Measurements from ENCODE around the gene LAPTM5. TPM values are rescaled to one million over a fixed set of nuclear protein-coding genes. Genes with fewer than 3 reads are reported as not detected.
"Not testable (repeated sequence)": the region's sequence is repeated elsewhere in the genome, so short reads cannot be mapped to it uniquely, and the experiment has no call there.

Gene LAPTM5
- total RNA-seq, 1 experiment from 2014 or later: not detected

GRCh38 chr1:30688920-30689794 lies 68.4 kb downstream of the LAPTM5 start:
- no peak overlapping the region for H3K27ac ChIP-seq (ENCODE audit: low read length)
- H2AFZ ChIP-seq (ENCODE audit: low read length): no peak overlapping the region
- no peaks in the 10 kb centered on the region for H3K9me3 ChIP-seq (ENCODE audit: low read length)
- peaks cover 30% of the 10 kb centered on the region for H3K27me3 ChIP-seq (ENCODE audit: low read length)
- intact Hi-C loops (cut with micrococcal nuclease): no loop called here
- TF ChIP-seq EZH2 (IDR thresholded peaks at IDR 0.05; ENCODE audit: low read length, unreplicated experiment) (no peak), EZH2phosphoT487 (IDR thresholded peaks at IDR 0.05; ENCODE audit: borderline replicate concordance, low read length) (no peak), CTCF (conservative IDR thresholded peaks at IDR 0.05; ENCODE audit: low read depth, low read length) (no peak)
- no peak overlapping the region for H3K4me2 ChIP-seq (ENCODE audit: low read length)
- no peaks in the 10 kb centered on the region for H3K79me2 ChIP-seq (ENCODE audit: low read length)
- DNase-seq (no peak), ATAC-seq (no peak)
- no peaks in the 10 kb centered on the region for H3F3A ChIP-seq (ENCODE audit: low read length, unreplicated experiment)
- H3K9me2 ChIP-seq (replicated peaks; ENCODE audit: low read length): no peaks in the 10 kb centered on the region
- no peaks in the 10 kb centered on the region for H3K36me3 ChIP-seq (ENCODE audit: low read depth, low read length)
- no TSS peak for BruUV-seq (replicated peaks)
- H3K9ac ChIP-seq (ENCODE audit: low read length): no peak overlapping the region
- H3K4me1 ChIP-seq (ENCODE audit: insufficient read depth, low read length): 0 out of 2 replicates have a peak, but pooled peaks cover 3% of the 10 kb centered on the region
- H3K4me3 ChIP-seq (ENCODE audit: low read length): no peak overlapping the region
- ChIA-PET CTCF (no interaction called here), POLR2A (ENCODE audit: unreplicated experiment) (no interaction called here)
- no peaks in the 10 kb centered on the region for H4K20me1 ChIP-seq (ENCODE audit: low read length)

- H3K9me2 ChIP-seq (replicated peaks; ENCODE audit: low read length); H3K79me2 ChIP-seq (ENCODE audit: low read length); ATAC-seq; CTCF ChIA-PET; H4K20me1 ChIP-seq (ENCODE audit: low read length); POLR2A ChIA-PET (ENCODE audit: unreplicated experiment); BruUV-seq (replicated peaks); H3K27ac ChIP-seq (ENCODE audit: low read length); H3K4me2 ChIP-seq (ENCODE audit: low read length); H3K9ac ChIP-seq (ENCODE audit: low read length); H3K36me3 ChIP-seq (ENCODE audit: low read depth, low read length); DNase-seq; intact Hi-C loops (cut with micrococcal nuclease); H2AFZ ChIP-seq (ENCODE audit: low read length); H3K9me3 ChIP-seq (ENCODE audit: low read length); H3K4me1 ChIP-seq (ENCODE audit: insufficient read depth, low read length); H3F3A ChIP-seq (ENCODE audit: low read length, unreplicated experiment); H3K4me3 ChIP-seq (ENCODE audit: low read length): not testable (repeated sequence)
- peaks cover 31% of the 10 kb centered on the region for H3K27me3 ChIP-seq (ENCODE audit: low read length)
Measured at GRCh38 chr1:30688516-30688915, 69.1 kb downstream of the LAPTM5 start.

GRCh38 chr1:30687886-30688285 lies 69.7 kb downstream of the LAPTM5 start:
- Histone ChIP-seq H3K79me2 (ENCODE audit: low read length) (no peaks in the 10 kb centered on the region), H3K9me3 (ENCODE audit: low read length) (no peaks in the 10 kb centered on the region), H3K27ac (ENCODE audit: low read length) (no peak overlapping the region), H3K4me1 (ENCODE audit: insufficient read depth, low read length) (0 out of 2 replicates have a peak, but pooled peaks cover 3% of the 10 kb centered on the region), H3K4me3 (ENCODE audit: low read length) (no peak overlapping the region), H3K36me3 (ENCODE audit: low read depth, low read length) (no peaks in the 10 kb centered on the region), H3K27me3 (ENCODE audit: low read length) (peaks cover 26% of the 10 kb centered on the region), H4K20me1 (ENCODE audit: low read length) (no peaks in the 10 kb centered on the region), H3F3A (ENCODE audit: low read length, unreplicated experiment) (no peaks in the 10 kb centered on the region), H2AFZ (ENCODE audit: low read length) (no peak overlapping the region), H3K9ac (ENCODE audit: low read length) (no peak overlapping the region), H3K9me2 (replicated peaks; ENCODE audit: low read length) (no peaks in the 10 kb centered on the region), H3K4me2 (ENCODE audit: low read length) (no peak overlapping the region)
- ATAC-seq (no peak), DNase-seq (no peak)
- BruUV-seq (replicated peaks): no TSS peak
- ChIA-PET CTCF (no interaction called here), POLR2A (ENCODE audit: unreplicated experiment) (no interaction called here)
- TF ChIP-seq EZH2 (IDR thresholded peaks at IDR 0.05; ENCODE audit: low read length, unreplicated experiment) (no peak), EZH2phosphoT487 (IDR thresholded peaks at IDR 0.05; ENCODE audit: borderline replicate concordance, low read length) (no peak), CTCF (conservative IDR thresholded peaks at IDR 0.05; ENCODE audit: low read depth, low read length) (no peak)
- intact Hi-C loops (cut with micrococcal nuclease): no loop called here

Measured in PC-3 (cell line).